Common myeloid progenitor, CD34-positive (primary cell): ENCODE results near the gene NEURL1B.

Experiments
- CTCF ChIA-PET: fragments of 350-600 bp; sonication (Branson Sonifier 250); formaldehyde crosslinking; loops from one replicate; lab custom pipeline; 2021; ENCODE audit warnings: antibody characterized with exemption; lab: Charles Lee
- POLR2A ChIA-PET: fragments of 350-600 bp; sonication (Branson Sonifier 250); formaldehyde crosslinking; loops from one replicate; lab custom pipeline; 2021; ENCODE audit warnings: antibody characterized with exemption; lab: Charles Lee
- DNase-seq, 3 donors: peaks; one replicate each; pipeline versions ENCODE4 v3.0.0 to v3.0.0-alpha.2; 2013
- H3K27ac ChIP-seq, 2 experiments: 1 replicate in 1 of 2; 2 replicates in 1 of 2; pipeline ENCODE4 v1.7.0; 2013; ENCODE audit warnings: inconsistent platforms in 2 of 2, low read length in 2 of 2, mild to moderate bottlenecking in 2 of 2, low read depth in 1 of 2, moderate library complexity in 1 of 2; ENCODE audit not compliant: severe bottlenecking in 2 of 2, insufficient read depth in 1 of 2, poor library complexity in 1 of 2
- H3K27me3 ChIP-seq, 5 experiments: replicated peaks in 2 of 5; 1 replicate in 3 of 5; 2 replicates in 2 of 5; pipeline versions ENCODE4 v1.6.1 to v1.7.0; 2013; ENCODE audit warnings: low read length in 4 of 5, mild to moderate bottlenecking in 2 of 5, moderate library complexity in 2 of 5, inconsistent platforms in 1 of 5; ENCODE audit not compliant: insufficient read depth in 5 of 5, control insufficient read depth in 4 of 5
- H3K36me3 ChIP-seq, 4 experiments: 1 replicate in 2 of 4; 2 replicates in 2 of 4; pipeline versions ENCODE4 v1.6.1 to v1.7.0; 2013; ENCODE audit warnings: low read length in 3 of 4, control low read depth in 1 of 4, mild to moderate bottlenecking in 1 of 4; ENCODE audit not compliant: control insufficient read depth in 4 of 4, insufficient read depth in 4 of 4
- H3K4me1 ChIP-seq, 4 experiments: 1 replicate in 3 of 4; 2 replicates in 1 of 4; pipeline versions ENCODE4 v1.6.1 to v1.7.1; 2013; ENCODE audit warnings: low read length in 3 of 4, mild to moderate bottlenecking in 3 of 4, control low read depth in 1 of 4, inconsistent platforms in 1 of 4, moderate library complexity in 1 of 4; ENCODE audit not compliant: control insufficient read depth in 4 of 4, insufficient read depth in 4 of 4; ENCODE audit errors: control extremely low read depth in 1 of 4
- H3K4me3 ChIP-seq, 7 experiments: 1 replicate in 4 of 7; 2 replicates in 3 of 7; pipeline versions ENCODE4 v1.5.1 to v1.7.0; 2013; ENCODE audit warnings: mild to moderate bottlenecking in 7 of 7, low read length in 6 of 7, moderate library complexity in 6 of 7, inconsistent platforms in 2 of 7, low read depth in 2 of 7, control low read depth in 1 of 7; ENCODE audit not compliant: insufficient read depth in 4 of 7, control insufficient read depth in 1 of 7; ENCODE audit errors: extremely low read depth in 1 of 7
- H3K9me3 ChIP-seq, 5 experiments: 1 replicate in 4 of 5; 2 replicates in 1 of 5; pipeline versions ENCODE4 v1.6.1 to v1.7.1; 2013; ENCODE audit warnings: low read length in 4 of 5, mild to moderate bottlenecking in 2 of 5, inconsistent platforms in 1 of 5, low read depth in 1 of 5, moderate library complexity in 1 of 5; ENCODE audit not compliant: control insufficient read depth in 4 of 5, insufficient read depth in 2 of 5; ENCODE audit errors: control extremely low read depth in 1 of 5
- WGBS: methylation state at CpG from one replicate; pipeline ENCODE4 v1.1.5; 2013; ENCODE audit not compliant: insufficient coverage; 5-methylcytosine and 5-hydroxymethylcytosine counted together

Gene NEURL1B

GRCh38 chr5:172666251-172666650 lies 25.2 kb downstream of the NEURL1B start:
- 100% methylated on average over 5 of the region's 7 CpGs for WGBS
- DNase-seq, result no peak
- peaks cover 0 to 3% (median 0%) of the 10 kb centered on the region in 5 experiments for H3K27me3 ChIP-seq
- H3K4me3 ChIP-seq, result no peak overlapping the region
- peaks cover 0 to 23% (median 6%) of the 10 kb centered on the region in 4 experiments for H3K4me1 ChIP-seq
- CTCF ChIA-PET, result interaction anchor here (0.8 to 5.2 kb wide), 11 partner anchors 10 to 393 kb away, joined by 3 to 22 read pairs (median 5); no protein-coding TSS in a partner anchor
- no peaks in the 10 kb centered on the region for H3K9me3 ChIP-seq
- no peak overlapping the region for H3K27ac ChIP-seq
- POLR2A ChIA-PET, result no interaction called here
- peaks cover 0 to 15% (median 5%) of the 10 kb centered on the region in 4 experiments for H3K36me3 ChIP-seq

- peaks cover 0 to 30% (median 6%) of the 10 kb centered on the region in 4 experiments for H3K36me3 ChIP-seq
- H3K27me3 ChIP-seq, result peaks cover 0 to 3% (median 0%) of the 10 kb centered on the region in 5 experiments
- CTCF ChIA-PET, result interaction anchor here (0.7 to 5.2 kb wide), 7 partner anchors 8 to 375 kb away, joined by 3 to 22 read pairs (median 10); partner anchors contain the start of gene NEURL1B
- H3K4me1 ChIP-seq, result peaks cover 0 to 16% (median 6%) of the 10 kb centered on the region in 4 experiments
- POLR2A ChIA-PET, result interaction anchor here (0.6 kb wide), 1 partner anchor 1042 kb away, joined by 6 read pairs; no protein-coding TSS in a partner anchor
- H3K4me3 ChIP-seq, result no peak overlapping the region
- 96% methylated on average over 5 of the region's 7 CpGs for WGBS
- no peaks in the 10 kb centered on the region for H3K9me3 ChIP-seq
- no peak overlapping the region for H3K27ac ChIP-seq
- no peak for DNase-seq
Measured at GRCh38 chr5:172667786-172668593, 26.9 kb downstream of the NEURL1B start.

GRCh38 chr5:172668594-172669071 lies 27.6 kb downstream of the NEURL1B start:
- 97% methylated on average over 5 of the region's 11 CpGs for WGBS
- no peaks in the 10 kb centered on the region for H3K9me3 ChIP-seq
- H3K4me3 ChIP-seq, result no peak overlapping the region
- peaks cover 0 to 3% (median 0%) of the 10 kb centered on the region in 5 experiments for H3K27me3 ChIP-seq
- H3K36me3 ChIP-seq, result peaks cover 0 to 33% (median 6%) of the 10 kb centered on the region in 4 experiments
- ChIA-PET CTCF (interaction anchor here (1.0 to 5.2 kb wide), 6 partner anchors 8 to 29 kb away, joined by 3 to 22 read pairs (median 10); partner anchors contain the start of gene NEURL1B), POLR2A (interaction anchor here (0.6 kb wide), 1 partner anchor 1043 kb away, joined by 6 read pairs; no protein-coding TSS in a partner anchor)
- H3K4me1 ChIP-seq, result peaks cover 0 to 14% (median 6%) of the 10 kb centered on the region in 4 experiments
- DNase-seq, result no peak
- no peak overlapping the region for H3K27ac ChIP-seq

- peak in 1 of 3 donors; percentile 57 for DNase-seq
- CTCF ChIA-PET, result interaction anchor here (0.5 to 5.2 kb wide), 4 partner anchors 10 to 1631 kb away, joined by 3 to 22 read pairs (median 6); no protein-coding TSS in a partner anchor
- peaks cover 0 to 3% (median 0%) of the 10 kb centered on the region in 5 experiments for H3K27me3 ChIP-seq
- peaks cover 0 to 36% (median 7%) of the 10 kb centered on the region in 4 experiments for H3K36me3 ChIP-seq
- H3K4me1 ChIP-seq, result peaks cover 0 to 9% (median 4%) of the 10 kb centered on the region in 4 experiments
- WGBS, result 85% methylated on average over 38 of the region's 45 CpGs
- POLR2A ChIA-PET, result no interaction called here
- H3K9me3 ChIP-seq, result no peaks in the 10 kb centered on the region
- no peak overlapping the region for H3K27ac ChIP-seq
- no peak overlapping the region for H3K4me3 ChIP-seq
Measured at GRCh38 chr5:172669386-172670004, 28.4 kb downstream of the NEURL1B start.

GRCh38 chr5:172670005-172670402 lies 28.9 kb downstream of the NEURL1B start:
- 88% methylated on average over 45 of the region's 51 CpGs for WGBS
- peak in 1 of 3 donors; percentile 35 for DNase-seq
- ChIA-PET POLR2A (no interaction called here), CTCF (interaction anchor here (0.5 to 5.2 kb wide), 3 partner anchors 27 to 1632 kb away, joined by 3 to 22 read pairs (median 3); no protein-coding TSS in a partner anchor)
- Histone ChIP-seq H3K27ac (no peak overlapping the region), H3K4me3 (no peak overlapping the region), H3K4me1 (peaks cover 0 to 6% (median 2%) of the 10 kb centered on the region in 4 experiments), H3K27me3 (peaks cover 0 to 3% (median 0%) of the 10 kb centered on the region in 5 experiments), H3K36me3 (peaks cover 0 to 42% (median 8%) of the 10 kb centered on the region in 4 experiments), H3K9me3 (no peaks in the 10 kb centered on the region)

- WGBS, result 95% methylated on average over 9 of the region's 9 CpGs
- H3K27ac ChIP-seq, result no peak overlapping the region
- DNase-seq, result no peak
- H3K9me3 ChIP-seq, result no peaks in the 10 kb centered on the region
- H3K36me3 ChIP-seq, result peaks cover 0 to 46% (median 8%) of the 10 kb centered on the region in 4 experiments
- ChIA-PET POLR2A (no interaction called here), CTCF (no interaction called here)
- peaks cover 0 to 3% (median 0%) of the 10 kb centered on the region in 5 experiments for H3K27me3 ChIP-seq
- H3K4me1 ChIP-seq, result peaks cover 0 to 4% (median under 1%) of the 10 kb centered on the region in 4 experiments
- H3K4me3 ChIP-seq, result no peak overlapping the region
Measured at GRCh38 chr5:172670444-172670843, 29.4 kb downstream of the NEURL1B start.
